Measurements from ENCODE around the gene TIGAR. TPM values are rescaled to one million over a fixed set of nuclear protein-coding genes. Genes with fewer than 3 reads are reported as not detected.

Gene TIGAR
- total RNA-seq, 1 donor from 2014 or later, result 18.1 TPM

DNA sequence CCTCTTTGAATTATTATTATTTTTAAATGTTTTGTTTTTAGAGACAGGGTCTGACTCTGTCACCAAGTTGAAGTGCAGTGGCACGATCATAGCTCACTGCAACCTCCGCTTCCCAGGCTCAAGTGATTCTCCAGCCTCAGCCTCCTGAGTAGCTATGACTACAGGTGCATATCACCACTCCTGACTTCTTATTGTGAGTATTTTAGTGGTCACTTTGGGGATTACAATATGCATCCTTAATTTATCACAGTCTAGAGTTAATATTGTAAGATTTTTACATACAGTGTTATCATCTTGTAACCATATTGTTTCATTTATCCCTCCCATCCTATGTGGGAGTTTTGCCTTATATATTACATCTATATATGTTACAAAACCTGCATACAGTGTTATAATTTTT, 45.1 kb downstream of the TIGAR start:
- Histone ChIP-seq H3K36me3 (no peaks in the 10 kb centered on the region), H3K9me3 (ENCODE audit: low read depth) (no peaks in the 10 kb centered on the region), H3K27me3 (peaks cover 30% of the 10 kb centered on the region), H3K79me2 (ENCODE audit: low read depth) (no peaks in the 10 kb centered on the region), H2AFZ (replicated peaks) (no peak overlapping the region), H3K4me2 (no peak overlapping the region), H4K20me1 (ENCODE audit: low read depth) (no peaks in the 10 kb centered on the region), H3K4me3 (no peak overlapping the region), H3K4me1 (no peaks in the 10 kb centered on the region), H3F3A (ENCODE audit: low read depth) (no peaks in the 10 kb centered on the region), H3K27ac (no peak overlapping the region), H3K9ac (no peak overlapping the region)
- DNase-seq (ENCODE audit: low spot score), result no peak
- no peaks in the 10 kb centered on the region for H3K27me3 Mint-ChIP-seq (ENCODE audit: insufficient read depth, low read depth)
- no peaks in the 10 kb centered on the region for H3K36me3 Mint-ChIP-seq
- H3K27ac Mint-ChIP-seq, result no peak overlapping the region
- no peaks in the 10 kb centered on the region for H3K4me1 Mint-ChIP-seq
- H3K9me3 Mint-ChIP-seq, result no peaks in the 10 kb centered on the region
- TF ChIP-seq EZH2 (IDR thresholded peaks at IDR 0.05) (no peak), EZH2phosphoT487 (IDR thresholded peaks at IDR 0.05) (no peak)
- TF ChIP-seq, protein P1, sequence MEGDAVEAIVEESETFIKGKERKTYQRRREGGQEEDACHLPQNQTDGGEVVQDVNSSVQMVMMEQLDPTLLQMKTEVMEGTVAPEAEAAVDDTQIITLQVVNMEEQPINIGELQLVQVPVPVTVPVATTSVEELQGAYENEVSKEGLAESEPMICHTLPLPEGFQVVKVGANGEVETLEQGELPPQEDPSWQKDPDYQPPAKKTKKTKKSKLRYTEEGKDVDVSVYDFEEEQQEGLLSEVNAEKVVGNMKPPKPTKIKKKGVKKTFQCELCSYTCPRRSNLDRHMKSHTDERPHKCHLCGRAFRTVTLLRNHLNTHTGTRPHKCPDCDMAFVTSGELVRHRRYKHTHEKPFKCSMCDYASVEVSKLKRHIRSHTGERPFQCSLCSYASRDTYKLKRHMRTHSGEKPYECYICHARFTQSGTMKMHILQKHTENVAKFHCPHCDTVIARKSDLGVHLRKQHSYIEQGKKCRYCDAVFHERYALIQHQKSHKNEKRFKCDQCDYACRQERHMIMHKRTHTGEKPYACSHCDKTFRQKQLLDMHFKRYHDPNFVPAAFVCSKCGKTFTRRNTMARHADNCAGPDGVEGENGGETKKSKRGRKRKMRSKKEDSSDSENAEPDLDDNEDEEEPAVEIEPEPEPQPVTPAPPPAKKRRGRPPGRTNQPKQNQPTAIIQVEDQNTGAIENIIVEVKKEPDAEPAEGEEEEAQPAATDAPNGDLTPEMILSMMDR (IDR thresholded peaks at IDR 0.05), result no peak
- no peak overlapping the region for H3K4me3 Mint-ChIP-seq

DNA sequence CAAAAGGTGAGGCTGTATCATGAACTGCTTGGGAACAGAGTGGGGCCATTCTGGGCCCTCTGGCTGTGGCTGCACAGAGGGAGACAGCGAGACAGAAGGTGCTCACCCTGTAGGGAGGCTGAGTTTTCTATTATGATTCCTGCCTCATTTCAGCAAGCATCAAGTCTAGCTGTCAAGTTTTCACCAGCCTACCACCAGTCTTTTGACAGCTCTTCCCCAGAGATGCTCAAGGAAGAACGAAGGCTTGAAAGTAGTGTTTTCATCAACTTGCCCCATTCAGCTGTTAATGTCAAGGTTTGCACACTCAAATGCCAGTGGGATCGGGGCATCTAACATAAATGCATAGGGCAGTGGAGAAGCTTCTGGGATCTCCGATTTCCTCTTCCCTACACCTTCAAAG, 48.5 kb downstream of the TIGAR start:
- Mint-ChIP-seq H3K9me3 (no peaks in the 10 kb centered on the region), H3K36me3 (no peaks in the 10 kb centered on the region), H3K4me1 (no peaks in the 10 kb centered on the region), H3K4me3 (no peak overlapping the region), H3K27me3 (ENCODE audit: insufficient read depth, low read depth) (no peaks in the 10 kb centered on the region), H3K27ac (no peak overlapping the region)
- H3K4me3 ChIP-seq, result no peak overlapping the region
- no peak overlapping the region for H2AFZ ChIP-seq (replicated peaks)
- no peaks in the 10 kb centered on the region for H3K9me3 ChIP-seq (ENCODE audit: low read depth)
- no peaks in the 10 kb centered on the region for H3K79me2 ChIP-seq (ENCODE audit: low read depth)
- peaks cover 30% of the 10 kb centered on the region for H3K27me3 ChIP-seq
- no peak overlapping the region for H3K27ac ChIP-seq
- H3K36me3 ChIP-seq, result no peaks in the 10 kb centered on the region
- no peak for TF ChIP-seq EZH2 (IDR thresholded peaks at IDR 0.05)
- TF ChIP-seq, protein P1 (IDR thresholded peaks at IDR 0.05), result no peak
- TF ChIP-seq EZH2phosphoT487 (IDR thresholded peaks at IDR 0.05), result no peak
- H3K4me2 ChIP-seq, result no peak overlapping the region
- H3K4me1 ChIP-seq, result no peaks in the 10 kb centered on the region
- no peak overlapping the region for H3K9ac ChIP-seq
- H3F3A ChIP-seq (ENCODE audit: low read depth), result no peaks in the 10 kb centered on the region
- no peaks in the 10 kb centered on the region for H4K20me1 ChIP-seq (ENCODE audit: low read depth)
- DNase-seq (ENCODE audit: low spot score), result no peak

DNA sequence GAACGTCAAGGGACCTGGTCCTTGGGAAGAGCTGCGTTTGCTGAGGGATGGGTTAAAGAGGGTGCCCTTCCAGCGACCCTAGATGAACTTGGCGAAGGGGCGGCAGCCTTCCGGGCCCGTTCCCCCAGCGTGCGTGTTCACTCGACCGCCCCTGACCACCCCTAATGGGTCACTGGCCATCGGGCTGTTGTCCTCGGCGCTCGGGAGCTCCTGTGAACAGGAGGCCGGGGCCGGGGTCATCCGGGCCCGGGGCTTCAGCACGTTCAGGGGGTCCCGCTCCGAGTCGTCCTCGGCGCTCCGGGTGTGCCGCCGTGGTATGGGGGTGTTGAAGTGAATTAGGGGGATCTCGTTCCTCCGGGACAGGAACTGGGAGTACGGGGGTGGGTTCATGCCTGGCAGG, 49.3 kb downstream of the TIGAR start:
- Mint-ChIP-seq H3K4me3 (no peak overlapping the region), H3K4me1 (no peaks in the 10 kb centered on the region), H3K27ac (no peak overlapping the region), H3K9me3 (no peaks in the 10 kb centered on the region), H3K27me3 (ENCODE audit: insufficient read depth, low read depth) (no peaks in the 10 kb centered on the region), H3K36me3 (no peaks in the 10 kb centered on the region)
- Histone ChIP-seq H3K9ac (no peak overlapping the region), H3K9me3 (ENCODE audit: low read depth) (no peaks in the 10 kb centered on the region), H3F3A (ENCODE audit: low read depth) (no peaks in the 10 kb centered on the region), H3K27me3 (peaks cover 25% of the 10 kb centered on the region), H4K20me1 (ENCODE audit: low read depth) (no peaks in the 10 kb centered on the region), H3K27ac (no peak overlapping the region), H3K36me3 (no peaks in the 10 kb centered on the region), H3K4me1 (no peaks in the 10 kb centered on the region), H3K4me2 (no peak overlapping the region), H2AFZ (replicated peaks) (no peak overlapping the region), H3K79me2 (ENCODE audit: low read depth) (no peaks in the 10 kb centered on the region), H3K4me3 (no peak overlapping the region)
- TF ChIP-seq, protein P1 (IDR thresholded peaks at IDR 0.05), result no peak
- TF ChIP-seq EZH2phosphoT487 (IDR thresholded peaks at IDR 0.05) (no peak), EZH2 (IDR thresholded peaks at IDR 0.05) (no peak)
- no peak for DNase-seq (ENCODE audit: low spot score)

All from neural progenitor cell (in vitro differentiated cells).